HCT116 (cell line): ENCODE measurements around the gene GPN3.

Experiments
- CBX3 ChIP-seq: IDR thresholded peaks from 2 replicates; pipeline ENCODE4 v1.6.1; 2012; ENCODE audit warnings: low read depth
- CTCF ChIP-seq, 3 experiments: fragments of 200-600 bp in 1 of 3; sonication (generic) in 1 of 3; IDR thresholded peaks in 2 of 3; conservative IDR thresholded peaks in 1 of 3; 2 replicates each; pipeline ENCODE4 v1.5.1; 2012 to 2017; ENCODE audit warnings: low read depth in 2 of 3, low read length in 2 of 3, antibody characterized with exemption in 1 of 3, borderline replicate concordance in 1 of 3, control low read depth in 1 of 3, mild to moderate bottlenecking in 1 of 3, mixed read lengths in 1 of 3, mixed run types in 1 of 3, moderate library complexity in 1 of 3; ENCODE audit not compliant: insufficient read depth in 1 of 3
- EZH2 ChIP-seq: fragments of 200-600 bp; sonication (generic); IDR thresholded peaks from 2 replicates; pipeline ENCODE4 v1.6.1; 2017; ENCODE audit warnings: antibody characterized with exemption, mixed run types
- EZH2phosphoT487 ChIP-seq: fragments of 200-600 bp; IDR thresholded peaks from 2 replicates; pipeline ENCODE4 v1.6.1; 2018; ENCODE audit warnings: antibody characterized with exemption, borderline replicate concordance
- MAX ChIP-seq: IDR thresholded peaks from 2 replicates; pipeline ENCODE4 v1.6.1; 2012
- POLR2A ChIP-seq: IDR thresholded peaks from 2 replicates; pipeline ENCODE4 v1.7.0; 2011; ENCODE audit warnings: borderline replicate concordance; ENCODE audit not compliant: insufficient read depth, insufficient read length; ENCODE audit errors: extremely low read depth
- POLR2AphosphoS5 ChIP-seq: IDR thresholded peaks from 2 replicates; pipeline ENCODE4 v1.6.1; 2011; ENCODE audit warnings: mild to moderate bottlenecking, low read depth, low read length, moderate library complexity
- SIN3A ChIP-seq: IDR thresholded peaks from 2 replicates; pipeline ENCODE4 v1.6.1; 2012; ENCODE audit warnings: low read depth
- ZFX ChIP-seq: fragments of 450-650 bp; IDR thresholded peaks from 2 replicates; pipeline ENCODE4 v1.6.1; 2017

- no peak for TF ChIP-seq MAX
- no peak for TF ChIP-seq EZH2
- no peak for TF ChIP-seq SIN3A
- no peak for TF ChIP-seq CTCF (IDR thresholded peaks at IDR 0.05 in 2 of 3, conservative IDR thresholded peaks at IDR 0.05 in 1 of 3; ENCODE audit: borderline replicate concordance in 1 of 3, insufficient read depth in 1 of 3, low read depth in 2 of 3, low read length in 2 of 3)
- no peak for TF ChIP-seq POLR2AphosphoS5
- no peak for TF ChIP-seq POLR2A
- TF ChIP-seq ZFX: no peak
- TF ChIP-seq EZH2phosphoT487: no peak
- TF ChIP-seq CBX3: no peak
Observed at GRCh38 chr12:110431957-110432587, 36.0 kb downstream of the GPN3 start.
